HepG2 (cell line): ENCODE data around the gene RMND5A. TPM values are rescaled to one million over a fixed set of nuclear protein-coding genes. Genes with fewer than 3 reads are reported as not detected.

Source experiments
- CEBPG ChIP-seq: IDR thresholded peaks from 2 replicates; pipeline ENCODE4 v1.6.1; 2016
- CENPBD1 ChIP-seq: sonication (generic); formaldehyde crosslinking; IDR thresholded peaks from 2 replicates; pipeline ENCODE4 v1.8.0; 2022; ENCODE audit warnings: missing genetic modification reagents, low read depth, mild to moderate bottlenecking, borderline replicate concordance
- ELF3 ChIP-seq: IDR thresholded peaks from 2 replicates; pipeline ENCODE4 v1.6.1; 2016; ENCODE audit warnings: missing genetic modification reagents, missing compliant biosample characterization
- EP300 ChIP-seq, 3 experiments: sonication (generic) in 1 of 3; formaldehyde crosslinking in 1 of 3; IDR thresholded peaks; 2 replicates each; pipeline versions ENCODE4 v1.5.1 to v1.6.1; 2011 to 2020; ENCODE audit warnings: low read depth in 2 of 3, low read length in 2 of 3, borderline replicate concordance in 1 of 3, improper control_type of control experiment in 1 of 3, mild to moderate bottlenecking in 1 of 3, missing genetic modification reagents in 1 of 3, moderate library complexity in 1 of 3
- MED1 ChIP-seq: sonication (generic); formaldehyde crosslinking; IDR thresholded peaks from 2 replicates; pipeline ENCODE4 v1.4.0; 2020; ENCODE audit warnings: missing genetic modification reagents
- NR1H2 ChIP-seq: sonication (generic); formaldehyde crosslinking; IDR thresholded peaks from 2 replicates; pipeline ENCODE4 v1.8.1; 2022; ENCODE audit warnings: low read depth, missing genetic modification reagents, borderline replicate concordance
- POLR2AphosphoS5 ChIP-seq: IDR thresholded peaks from 2 replicates; pipeline ENCODE4 v1.6.1; 2012; ENCODE audit warnings: low read depth, low read length
- REPIN1 ChIP-seq: sonication (generic); formaldehyde crosslinking; IDR thresholded peaks from 2 replicates; pipeline ENCODE4 v1.8.0; 2022; ENCODE audit warnings: missing genetic modification reagents, low read depth, mild to moderate bottlenecking, borderline replicate concordance
- SMAD3 ChIP-seq: sonication (generic); formaldehyde crosslinking; IDR thresholded peaks from 2 replicates; pipeline ENCODE4 v1.4.0; 2020; ENCODE audit warnings: missing genetic modification reagents
- ZBTB26 ChIP-seq: IDR thresholded peaks from 2 replicates; pipeline ENCODE4 v1.6.1; 2016; ENCODE audit warnings: missing compliant biosample characterization, missing genetic modification reagents, borderline replicate concordance
- ZBTB37 ChIP-seq: sonication (generic); formaldehyde crosslinking; IDR thresholded peaks from 2 replicates; pipeline ENCODE4 v1.4.0; 2020; ENCODE audit warnings: mild to moderate bottlenecking, missing genetic modification reagents
- ZNF234 ChIP-seq: sonication (generic); formaldehyde crosslinking; conservative IDR thresholded peaks from 2 replicates; pipeline ENCODE4 v1.5.1; 2020; ENCODE audit warnings: mild to moderate bottlenecking, missing genetic modification reagents
- ZNF674 ChIP-seq: sonication (generic); formaldehyde crosslinking; IDR thresholded peaks from 2 replicates; pipeline ENCODE4 v1.5.0; 2020; ENCODE audit warnings: low read depth, mild to moderate bottlenecking, missing genetic modification reagents
- ZNF775 ChIP-seq: sonication (generic); formaldehyde crosslinking; IDR thresholded peaks from 2 replicates; pipeline ENCODE4 v1.4.0; 2020; ENCODE audit warnings: missing genetic modification reagents, mild to moderate bottlenecking, moderate library complexity, borderline replicate concordance
- polyA plus RNA-seq, 8 experiments: library from polyadenylated mRNA; depleted of rRNA in 3 of 8; stranded (reverse) in 7 of 8; unstranded in 1 of 8; fragments of >200 nt; fragmentation: Illumina TruSeq in 4 of 8; extraction: Trizol in 4 of 8; gene quantifications; 2 replicates each; pipeline versions ENCODE4 v1.2.1 to v1.2.3, GENCODE V29; 2011 to 2016; ENCODE audit warnings: low read depth in 4 of 8, missing spikeins in 1 of 8, mixed read lengths in 1 of 8; ENCODE audit not compliant: insufficient read depth in 1 of 8
- total RNA-seq, 5 experiments: library from RNA; depleted of rRNA; stranded (reverse); fragments of >200 nt; fragmentation: Illumina TruSeq; extraction: Trizol; gene quantifications; 2 replicates each; pipeline ENCODE4 v1.2.3, GENCODE V29; 2016; ENCODE audit warnings: low read depth in 1 of 5
- TF ChIP-seq, protein P1 (sequence below): fragments of 450-650 bp; IDR thresholded peaks from 2 replicates; pipeline ENCODE4 v1.6.1; 2016
- TF ChIP-seq, protein P2 (sequence below): sonication (generic); formaldehyde crosslinking; IDR thresholded peaks from 2 replicates; pipeline ENCODE4 v1.4.0; 2020; ENCODE audit warnings: missing genetic modification reagents, borderline replicate concordance
- TF ChIP-seq, protein P3 (sequence below): sonication (generic); formaldehyde crosslinking; conservative IDR thresholded peaks from 2 replicates; pipeline ENCODE4 v1.4.0; 2020; ENCODE audit warnings: missing genetic modification reagents
- TF ChIP-seq, protein P4 (sequence below): sonication (generic); formaldehyde crosslinking; IDR thresholded peaks from 2 replicates; pipeline ENCODE4 v1.4.0; 2020; ENCODE audit warnings: missing genetic modification reagents

The RMND5A gene
- total and polyA plus RNA-seq, 2 of the 13 experiments (the other 11 are each of a cell fraction or from before 2014, with no cell fraction given): 31.0 to 66.4 TPM

- no peak for TF ChIP-seq ZBTB37 (CRISPR knock-in tag)
- TF ChIP-seq, protein P1, sequence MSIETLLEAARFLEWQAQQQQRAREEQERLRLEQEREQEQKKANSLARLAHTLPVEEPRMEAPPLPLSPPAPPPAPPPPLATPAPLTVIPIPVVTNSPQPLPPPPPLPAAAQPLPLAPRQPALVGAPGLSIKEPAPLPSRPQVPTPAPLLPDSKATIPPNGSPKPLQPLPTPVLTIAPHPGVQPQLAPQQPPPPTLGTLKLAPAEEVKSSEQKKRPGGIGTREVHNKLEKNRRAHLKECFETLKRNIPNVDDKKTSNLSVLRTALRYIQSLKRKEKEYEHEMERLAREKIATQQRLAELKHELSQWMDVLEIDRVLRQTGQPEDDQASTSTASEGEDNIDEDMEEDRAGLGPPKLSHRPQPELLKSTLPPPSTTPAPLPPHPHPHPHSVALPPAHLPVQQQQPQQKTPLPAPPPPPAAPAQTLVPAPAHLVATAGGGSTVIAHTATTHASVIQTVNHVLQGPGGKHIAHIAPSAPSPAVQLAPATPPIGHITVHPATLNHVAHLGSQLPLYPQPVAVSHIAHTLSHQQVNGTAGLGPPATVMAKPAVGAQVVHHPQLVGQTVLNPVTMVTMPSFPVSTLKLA: no peak
- no peak for TF ChIP-seq ZNF775 (CRISPR knock-in tag)
- TF ChIP-seq, protein P2, sequence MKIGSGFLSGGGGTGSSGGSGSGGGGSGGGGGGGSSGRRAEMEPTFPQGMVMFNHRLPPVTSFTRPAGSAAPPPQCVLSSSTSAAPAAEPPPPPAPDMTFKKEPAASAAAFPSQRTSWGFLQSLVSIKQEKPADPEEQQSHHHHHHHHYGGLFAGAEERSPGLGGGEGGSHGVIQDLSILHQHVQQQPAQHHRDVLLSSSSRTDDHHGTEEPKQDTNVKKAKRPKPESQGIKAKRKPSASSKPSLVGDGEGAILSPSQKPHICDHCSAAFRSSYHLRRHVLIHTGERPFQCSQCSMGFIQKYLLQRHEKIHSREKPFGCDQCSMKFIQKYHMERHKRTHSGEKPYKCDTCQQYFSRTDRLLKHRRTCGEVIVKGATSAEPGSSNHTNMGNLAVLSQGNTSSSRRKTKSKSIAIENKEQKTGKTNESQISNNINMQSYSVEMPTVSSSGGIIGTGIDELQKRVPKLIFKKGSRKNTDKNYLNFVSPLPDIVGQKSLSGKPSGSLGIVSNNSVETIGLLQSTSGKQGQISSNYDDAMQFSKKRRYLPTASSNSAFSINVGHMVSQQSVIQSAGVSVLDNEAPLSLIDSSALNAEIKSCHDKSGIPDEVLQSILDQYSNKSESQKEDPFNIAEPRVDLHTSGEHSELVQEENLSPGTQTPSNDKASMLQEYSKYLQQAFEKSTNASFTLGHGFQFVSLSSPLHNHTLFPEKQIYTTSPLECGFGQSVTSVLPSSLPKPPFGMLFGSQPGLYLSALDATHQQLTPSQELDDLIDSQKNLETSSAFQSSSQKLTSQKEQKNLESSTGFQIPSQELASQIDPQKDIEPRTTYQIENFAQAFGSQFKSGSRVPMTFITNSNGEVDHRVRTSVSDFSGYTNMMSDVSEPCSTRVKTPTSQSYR (CRISPR knock-in tag): no peak
- TF ChIP-seq NR1H2: no peak
- TF ChIP-seq EP300 (IDR thresholded peaks at IDR 0.05; ENCODE audit: low read depth in 2 of 2, low read length in 2 of 2): no peak
- no peak for TF ChIP-seq EP300 (CRISPR knock-in tag; IDR thresholded peaks at IDR 0.05; ENCODE audit: borderline replicate concordance)
- TF ChIP-seq, protein P3, sequence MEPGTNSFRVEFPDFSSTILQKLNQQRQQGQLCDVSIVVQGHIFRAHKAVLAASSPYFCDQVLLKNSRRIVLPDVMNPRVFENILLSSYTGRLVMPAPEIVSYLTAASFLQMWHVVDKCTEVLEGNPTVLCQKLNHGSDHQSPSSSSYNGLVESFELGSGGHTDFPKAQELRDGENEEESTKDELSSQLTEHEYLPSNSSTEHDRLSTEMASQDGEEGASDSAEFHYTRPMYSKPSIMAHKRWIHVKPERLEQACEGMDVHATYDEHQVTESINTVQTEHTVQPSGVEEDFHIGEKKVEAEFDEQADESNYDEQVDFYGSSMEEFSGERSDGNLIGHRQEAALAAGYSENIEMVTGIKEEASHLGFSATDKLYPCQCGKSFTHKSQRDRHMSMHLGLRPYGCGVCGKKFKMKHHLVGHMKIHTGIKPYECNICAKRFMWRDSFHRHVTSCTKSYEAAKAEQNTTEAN (CRISPR knock-in tag): no peak
- TF ChIP-seq ELF3 (CRISPR knock-in tag): no peak; the same call in 1 of the 2 replicates
- no peak for TF ChIP-seq ZNF234 (CRISPR knock-in tag)
- no peak for TF ChIP-seq MED1 (CRISPR knock-in tag)
- no peak for TF ChIP-seq POLR2AphosphoS5
- TF ChIP-seq, protein P4, sequence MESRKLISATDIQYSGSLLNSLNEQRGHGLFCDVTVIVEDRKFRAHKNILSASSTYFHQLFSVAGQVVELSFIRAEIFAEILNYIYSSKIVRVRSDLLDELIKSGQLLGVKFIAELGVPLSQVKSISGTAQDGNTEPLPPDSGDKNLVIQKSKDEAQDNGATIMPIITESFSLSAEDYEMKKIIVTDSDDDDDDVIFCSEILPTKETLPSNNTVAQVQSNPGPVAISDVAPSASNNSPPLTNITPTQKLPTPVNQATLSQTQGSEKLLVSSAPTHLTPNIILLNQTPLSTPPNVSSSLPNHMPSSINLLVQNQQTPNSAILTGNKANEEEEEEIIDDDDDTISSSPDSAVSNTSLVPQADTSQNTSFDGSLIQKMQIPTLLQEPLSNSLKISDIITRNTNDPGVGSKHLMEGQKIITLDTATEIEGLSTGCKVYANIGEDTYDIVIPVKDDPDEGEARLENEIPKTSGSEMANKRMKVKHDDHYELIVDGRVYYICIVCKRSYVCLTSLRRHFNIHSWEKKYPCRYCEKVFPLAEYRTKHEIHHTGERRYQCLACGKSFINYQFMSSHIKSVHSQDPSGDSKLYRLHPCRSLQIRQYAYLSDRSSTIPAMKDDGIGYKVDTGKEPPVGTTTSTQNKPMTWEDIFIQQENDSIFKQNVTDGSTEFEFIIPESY (CRISPR knock-in tag): no peak
- no peak for TF ChIP-seq ZBTB26 (CRISPR knock-in tag)
- peak; percentile 51; the same call in 1 of the 2 replicates for TF ChIP-seq CEBPG (CRISPR knock-in tag)
- TF ChIP-seq ZNF674 (CRISPR knock-in tag): no peak
- TF ChIP-seq REPIN1: no peak; the same call in 1 of the 2 replicates
- TF ChIP-seq SMAD3: no peak
- TF ChIP-seq CENPBD1 (CRISPR knock-in tag): no peak
Measured at GRCh38 chr2:86807133-86807467, 87.0 kb downstream of the RMND5A start (continued).
